CD4-positive, CD25-positive, alpha-beta regulatory T cell (primary cell): ENCODE results near the gene TBC1D22A. TPM values are rescaled to one million over a fixed set of nuclear protein-coding genes. Genes with fewer than 3 reads are reported as not detected.

ENCODE experiments used
- ATAC-seq, 2 donors: fragments of 150-1000 bp; cut with Tn5 transposase; one replicate each; pipeline ENCODE4 v1.10.0; 2021; ENCODE audit warnings: low read depth in 2 of 2, moderate number of reproducible peaks in 2 of 2, moderate library complexity in 1 of 2
- DNase-seq, 3 donors: peaks; one replicate each; pipeline versions ENCODE4 v3.0.0 to v3.0.0-alpha.2; 2012 to 2022; ENCODE audit warnings: mixed read lengths in 1 of 3
- H3K27ac ChIP-seq: one replicate; pipeline ENCODE4 v1.7.0; 2013; ENCODE audit warnings: mild to moderate bottlenecking, low read length; ENCODE audit not compliant: insufficient read depth, poor library complexity, severe bottlenecking
- H3K27me3 ChIP-seq: one replicate; pipeline ENCODE4 v1.7.0; 2013; ENCODE audit warnings: low read length; ENCODE audit not compliant: control insufficient read depth, insufficient read depth
- H3K36me3 ChIP-seq: one replicate; pipeline ENCODE4 v1.7.0; 2013; ENCODE audit warnings: mild to moderate bottlenecking, low read length, moderate library complexity; ENCODE audit not compliant: control insufficient read depth, insufficient read depth
- H3K4me1 ChIP-seq: 2 replicates; pipeline ENCODE4 v1.7.0; 2013; ENCODE audit warnings: mild to moderate bottlenecking, low read length; ENCODE audit not compliant: insufficient read depth, control insufficient read depth, poor library complexity, severe bottlenecking
- H3K4me3 ChIP-seq: one replicate; pipeline ENCODE4 v1.7.0; 2013; ENCODE audit warnings: low read depth, mild to moderate bottlenecking, low read length, moderate library complexity
- H3K9me3 ChIP-seq, 2 experiments: 1 replicate in 1 of 2; 2 replicates in 1 of 2; pipeline ENCODE4 v1.7.0; 2013; ENCODE audit warnings: low read length in 2 of 2, mild to moderate bottlenecking in 1 of 2, moderate library complexity in 1 of 2; ENCODE audit not compliant: control insufficient read depth in 2 of 2
- H3K27ac Mint-ChIP-seq, 3 donors: one replicate each; pipeline ENCODE4 v1.8.0; 2020 to 2022; ENCODE audit warnings: mild to moderate bottlenecking in 3 of 3, mixed read lengths in 3 of 3, moderate library complexity in 2 of 3
- H3K27me3 Mint-ChIP-seq: one replicate; pipeline ENCODE4 v1.8.0; 2022; ENCODE audit warnings: mild to moderate bottlenecking, mixed read lengths
- H3K36me3 Mint-ChIP-seq: one replicate; pipeline ENCODE4 v1.8.0; 2020; ENCODE audit warnings: mixed read lengths
- H3K4me1 Mint-ChIP-seq, 4 donors: one replicate each; pipeline ENCODE4 v1.8.0; 2020 to 2022; ENCODE audit warnings: mixed read lengths in 4 of 4, mild to moderate bottlenecking in 1 of 4
- H3K4me3 Mint-ChIP-seq, 4 donors: one replicate each; pipeline ENCODE4 v1.8.0; 2020 to 2022; ENCODE audit warnings: mild to moderate bottlenecking in 4 of 4, mixed read lengths in 4 of 4, moderate library complexity in 3 of 4
- H3K9me3 Mint-ChIP-seq, 7 donors: one replicate each; pipeline ENCODE4 v1.8.0; 2020 to 2022; ENCODE audit warnings: mixed read lengths in 7 of 7, mild to moderate bottlenecking in 3 of 7, moderate library complexity in 2 of 7
- polyA plus RNA-seq, 4 donors: library from polyadenylated mRNA; unstranded; fragments of 300-500 nt; fragmentation: Illumina TruSeq; gene quantifications; one replicate each; pipeline ENCODE4 v1.2.3, GENCODE V29; 2021
- total RNA-seq: library from RNA; stranded (reverse); gene quantifications from one replicate; pipeline ENCODE4 v1.2.3, GENCODE V29; 2022

TBC1D22A gene
- total and polyA plus RNA-seq, 5 donors from 2014 or later, result 19.8 to 42.5 (median 24.3) TPM

DNA sequence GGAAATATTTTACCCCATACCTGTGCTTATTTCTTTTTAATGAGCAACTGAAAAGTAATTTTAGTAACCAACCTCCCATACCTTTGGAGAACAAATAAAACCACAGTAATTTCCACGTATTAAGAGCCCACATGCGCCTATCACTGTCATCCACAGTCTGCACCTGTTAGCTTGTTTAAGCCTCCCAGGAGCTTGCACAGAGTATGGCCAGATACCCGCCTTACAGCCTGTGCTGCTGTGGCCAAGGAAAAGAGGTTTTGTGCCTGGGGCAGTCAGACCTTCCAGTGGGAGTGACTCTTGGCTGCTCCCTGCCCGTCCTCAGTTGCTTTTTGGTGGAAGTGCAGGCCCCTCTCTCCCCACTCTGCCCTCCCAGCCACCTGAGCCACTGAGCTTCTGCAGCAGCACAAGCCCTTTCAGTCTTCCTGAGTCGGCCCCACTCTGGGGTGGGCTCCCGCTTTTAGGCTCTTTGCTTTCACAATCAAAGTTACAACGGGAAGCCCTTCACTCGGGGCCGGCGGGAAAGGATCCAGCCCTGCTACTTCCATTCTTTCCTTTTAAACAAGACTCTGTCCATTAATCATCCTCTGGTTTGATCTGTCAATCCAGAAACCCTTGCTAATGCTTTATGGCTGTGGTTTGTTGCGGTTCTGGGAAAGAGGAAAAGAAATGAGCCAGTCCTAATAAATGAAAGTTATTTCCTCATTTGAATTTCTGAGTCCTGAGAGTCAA is 308.8 kb downstream of the TBC1D22A start:
- Histone ChIP-seq H3K36me3 (peaks cover 7% of the 10 kb centered on the region), H3K27me3 (no peaks in the 10 kb centered on the region), H3K27ac (no peak overlapping the region), H3K9me3 (peaks cover 0 to 13% of the 10 kb centered on the region in 2 experiments), H3K4me3 (no peak overlapping the region), H3K4me1 (peaks cover 9% of the 10 kb centered on the region)
- Mint-ChIP-seq H3K4me1 (peaks cover 6 to 23% (median 9%) of the 10 kb centered on the region in 4 donors), H3K27ac (no peak overlapping the region), H3K4me3 (no peak overlapping the region), H3K36me3 (peaks cover 28% of the 10 kb centered on the region), H3K27me3 (no peaks in the 10 kb centered on the region), H3K9me3 (peaks cover 0 to 21% (median 1%) of the 10 kb centered on the region in 7 donors)
- ATAC-seq, result no peak
- no peak for DNase-seq

DNA sequence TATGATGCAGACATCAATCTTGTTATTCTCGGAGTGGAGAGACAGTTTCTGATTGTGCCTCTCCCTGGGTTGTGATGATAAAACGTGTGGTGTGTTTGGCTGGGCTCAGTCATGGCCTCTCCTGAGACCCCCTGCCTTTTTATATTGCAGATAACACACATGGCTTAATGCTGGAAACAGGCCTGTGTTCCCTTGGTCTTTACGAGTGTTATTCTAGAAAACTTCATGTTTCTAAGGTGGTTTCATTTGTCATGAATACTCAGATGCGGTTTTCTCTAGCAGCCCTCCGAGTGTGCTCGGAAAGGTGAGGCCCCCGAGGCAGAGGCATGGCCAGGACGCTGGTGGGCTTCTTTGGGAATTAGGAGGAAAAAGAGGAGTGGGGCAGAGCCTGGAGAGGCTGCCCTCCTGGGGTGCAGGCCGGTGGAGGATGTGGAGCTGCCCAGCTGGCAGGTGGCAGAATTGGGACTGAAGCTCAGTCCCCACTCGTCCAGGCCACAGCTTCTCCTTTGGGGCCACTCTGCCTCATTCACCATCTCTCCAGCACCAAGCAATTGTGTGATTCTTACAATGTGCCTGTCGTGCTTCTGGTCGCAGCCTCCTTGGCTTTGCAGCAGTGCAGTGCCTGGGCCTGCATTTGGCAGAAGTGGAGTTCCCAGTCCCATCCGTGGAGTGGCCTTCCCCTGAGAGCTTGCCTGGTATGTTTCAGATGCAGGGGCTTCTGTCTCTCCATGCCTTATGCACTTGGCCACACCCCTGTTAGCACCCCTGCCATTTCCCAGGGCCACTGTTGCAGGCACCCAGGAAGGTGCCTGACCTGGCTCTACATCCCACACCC is 309.6 kb downstream of the TBC1D22A start:
- peaks cover 9% of the 10 kb centered on the region for H3K4me1 ChIP-seq
- no peak for ATAC-seq
- Mint-ChIP-seq H3K4me3 (no peak overlapping the region), H3K36me3 (peaks cover 32% of the 10 kb centered on the region), H3K27me3 (no peaks in the 10 kb centered on the region), H3K9me3 (peaks cover 0 to 23% (median 1%) of the 10 kb centered on the region in 7 donors), H3K27ac (no peak overlapping the region), H3K4me1 (peaks cover 6 to 20% (median 9%) of the 10 kb centered on the region in 4 donors)
- no peak overlapping the region for H3K27ac ChIP-seq
- no peak overlapping the region for H3K4me3 ChIP-seq
- no peaks in the 10 kb centered on the region for H3K27me3 ChIP-seq
- no peak for DNase-seq
- H3K9me3 ChIP-seq, result peaks cover 0 to 13% of the 10 kb centered on the region in 2 experiments
- peaks cover 7% of the 10 kb centered on the region for H3K36me3 ChIP-seq

DNA sequence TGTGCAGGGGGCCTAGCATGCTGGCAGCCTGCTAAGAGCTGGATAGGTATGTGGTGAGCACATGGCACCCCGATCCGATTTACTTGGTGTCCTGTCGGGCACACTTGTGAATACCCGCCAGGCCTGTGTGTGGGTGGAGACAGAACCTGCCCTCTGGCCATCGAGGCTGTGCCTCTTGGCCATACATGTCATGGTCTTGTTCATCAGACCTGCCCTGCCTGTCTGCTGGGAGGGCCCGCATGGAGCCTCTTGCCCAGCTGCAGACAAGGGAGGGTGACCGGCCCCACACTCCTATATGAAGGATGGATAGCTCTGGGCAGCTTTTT is 310.2 kb downstream of the TBC1D22A start:
- Mint-ChIP-seq H3K27me3 (no peaks in the 10 kb centered on the region), H3K9me3 (peaks cover 0 to 23% (median 1%) of the 10 kb centered on the region in 7 donors), H3K36me3 (peaks cover 32% of the 10 kb centered on the region), H3K27ac (no peak overlapping the region), H3K4me1 (peaks cover 8 to 14% (median 9%) of the 10 kb centered on the region in 4 donors), H3K4me3 (no peak overlapping the region)
- H3K4me3 ChIP-seq, result no peak overlapping the region
- peaks cover 7% of the 10 kb centered on the region for H3K36me3 ChIP-seq
- peaks cover 9% of the 10 kb centered on the region for H3K4me1 ChIP-seq
- DNase-seq (no peak), ATAC-seq (no peak)
- H3K9me3 ChIP-seq, result peaks cover 0 to 13% of the 10 kb centered on the region in 2 experiments
- no peak overlapping the region for H3K27ac ChIP-seq
- no peaks in the 10 kb centered on the region for H3K27me3 ChIP-seq

DNA sequence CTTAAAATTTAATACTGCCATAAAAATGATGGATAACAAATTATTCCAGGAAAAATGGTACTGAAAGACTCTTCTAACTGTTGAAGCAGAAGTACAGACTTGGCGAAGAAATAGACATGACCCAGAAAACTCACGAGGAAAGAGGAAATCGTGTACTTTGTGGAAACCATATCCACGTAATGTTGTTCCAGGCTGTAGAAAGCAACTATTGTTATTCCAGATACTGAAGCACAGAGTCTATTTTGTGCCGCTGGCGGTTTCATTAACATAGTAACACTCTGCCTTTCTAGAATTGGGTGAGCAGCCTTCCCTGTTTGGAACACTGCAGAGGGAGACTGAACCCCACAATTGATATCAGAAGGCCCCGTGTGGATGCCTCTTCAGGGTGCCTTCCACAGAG is 310.6 kb downstream of the TBC1D22A start:
- H3K27ac Mint-ChIP-seq, result no peak overlapping the region

GRCh38 chr22:47074105-47074504 is 311.7 kb downstream of the TBC1D22A start:
- ATAC-seq (no peak), DNase-seq (no peak)
- H3K4me1 ChIP-seq, result no peaks in the 10 kb centered on the region
- peaks cover 0 to 13% of the 10 kb centered on the region in 2 experiments for H3K9me3 ChIP-seq
- Mint-ChIP-seq H3K27ac (no peak overlapping the region), H3K27me3 (no peaks in the 10 kb centered on the region), H3K36me3 (peaks cover 30% of the 10 kb centered on the region), H3K4me1 (peaks cover 0 to 7% (median 3%) of the 10 kb centered on the region in 4 donors), H3K9me3 (peaks cover 0 to 23% (median 1%) of the 10 kb centered on the region in 7 donors), H3K4me3 (no peak overlapping the region)
- H3K4me3 ChIP-seq, result no peak overlapping the region
- peaks cover 7% of the 10 kb centered on the region for H3K36me3 ChIP-seq
- H3K27me3 ChIP-seq, result no peaks in the 10 kb centered on the region
- no peak overlapping the region for H3K27ac ChIP-seq

More for the DNA sequence above, 310.6 kb downstream of the TBC1D22A start:
- Mint-ChIP-seq H3K27me3 (no peaks in the 10 kb centered on the region), H3K36me3 (peaks cover 31% of the 10 kb centered on the region), H3K9me3 (peaks cover 0 to 23% (median 1%) of the 10 kb centered on the region in 7 donors), H3K4me3 (no peak overlapping the region), H3K4me1 (peaks cover 7 to 9% (median 8%) of the 10 kb centered on the region in 4 donors)
- Histone ChIP-seq H3K9me3 (peaks cover 0 to 13% of the 10 kb centered on the region in 2 experiments), H3K27me3 (no peaks in the 10 kb centered on the region), H3K36me3 (peaks cover 7% of the 10 kb centered on the region), H3K27ac (no peak overlapping the region), H3K4me1 (peaks cover 4% of the 10 kb centered on the region), H3K4me3 (no peak overlapping the region)
- DNase-seq, result no peak
- ATAC-seq, result no peak

GRCh38 chr22:47075568-47075967 is 313.1 kb downstream of the TBC1D22A start:
- no peaks in the 10 kb centered on the region for H3K27me3 ChIP-seq
- Mint-ChIP-seq H3K27me3 (no peaks in the 10 kb centered on the region), H3K27ac (no peak overlapping the region), H3K4me3 (no peak overlapping the region), H3K9me3 (peaks cover 0 to 25% (median 1%) of the 10 kb centered on the region in 7 donors), H3K4me1 (peaks cover 0 to 7% (median 2%) of the 10 kb centered on the region in 4 donors), H3K36me3 (peaks cover 39% of the 10 kb centered on the region)
- ATAC-seq (no peak), DNase-seq (no peak)
- no peak overlapping the region for H3K27ac ChIP-seq
- H3K36me3 ChIP-seq, result peaks cover 7% of the 10 kb centered on the region
- H3K4me3 ChIP-seq, result no peak overlapping the region
- peaks cover 0 to 13% of the 10 kb centered on the region in 2 experiments for H3K9me3 ChIP-seq
- no peaks in the 10 kb centered on the region for H3K4me1 ChIP-seq

GRCh38 chr22:47076758-47077157 is 314.3 kb downstream of the TBC1D22A start:
- no peaks in the 10 kb centered on the region for H3K4me1 ChIP-seq
- peaks cover 0 to 13% of the 10 kb centered on the region in 2 experiments for H3K9me3 ChIP-seq
- H3K9me3 Mint-ChIP-seq, result peaks cover 0 to 25% (median 1%) of the 10 kb centered on the region in 7 donors
- H3K27ac Mint-ChIP-seq, result no peak overlapping the region
- no peaks in the 10 kb centered on the region for H3K27me3 ChIP-seq
- peaks cover 40% of the 10 kb centered on the region for H3K36me3 Mint-ChIP-seq
- no peak overlapping the region for H3K4me3 ChIP-seq
- H3K4me3 Mint-ChIP-seq, result no peak overlapping the region
- peaks cover 7% of the 10 kb centered on the region for H3K36me3 ChIP-seq
- no peak overlapping the region for H3K27ac ChIP-seq
- peaks cover 0 to 7% (median 2%) of the 10 kb centered on the region in 4 donors for H3K4me1 Mint-ChIP-seq
- DNase-seq (no peak), ATAC-seq (no peak)
- no peaks in the 10 kb centered on the region for H3K27me3 Mint-ChIP-seq
